ES-I3 (cell line): ENCODE measurements around the gene IGF2R.

Experiments used
- H3K36me3 ChIP-seq: 2 replicates; pipeline ENCODE4 v1.6.1; 2013; ENCODE audit warnings: mild to moderate bottlenecking, low read length, control low read depth, moderate library complexity; ENCODE audit not compliant: insufficient read depth
- H3K4me1 ChIP-seq: 2 replicates; pipeline ENCODE4 v1.6.1; 2013; ENCODE audit warnings: mild to moderate bottlenecking, control low read depth, low read length; ENCODE audit not compliant: insufficient read depth
- H3K9ac ChIP-seq: 2 replicates; pipeline ENCODE4 v1.6.1; 2013; ENCODE audit warnings: low read depth, mild to moderate bottlenecking, low read length, moderate library complexity
- H3K9me3 ChIP-seq: 2 replicates; pipeline ENCODE4 v1.6.1; 2013; ENCODE audit warnings: mild to moderate bottlenecking, low read length, moderate library complexity; ENCODE audit not compliant: control insufficient read depth, insufficient read depth

Gene IGF2R

DNA sequence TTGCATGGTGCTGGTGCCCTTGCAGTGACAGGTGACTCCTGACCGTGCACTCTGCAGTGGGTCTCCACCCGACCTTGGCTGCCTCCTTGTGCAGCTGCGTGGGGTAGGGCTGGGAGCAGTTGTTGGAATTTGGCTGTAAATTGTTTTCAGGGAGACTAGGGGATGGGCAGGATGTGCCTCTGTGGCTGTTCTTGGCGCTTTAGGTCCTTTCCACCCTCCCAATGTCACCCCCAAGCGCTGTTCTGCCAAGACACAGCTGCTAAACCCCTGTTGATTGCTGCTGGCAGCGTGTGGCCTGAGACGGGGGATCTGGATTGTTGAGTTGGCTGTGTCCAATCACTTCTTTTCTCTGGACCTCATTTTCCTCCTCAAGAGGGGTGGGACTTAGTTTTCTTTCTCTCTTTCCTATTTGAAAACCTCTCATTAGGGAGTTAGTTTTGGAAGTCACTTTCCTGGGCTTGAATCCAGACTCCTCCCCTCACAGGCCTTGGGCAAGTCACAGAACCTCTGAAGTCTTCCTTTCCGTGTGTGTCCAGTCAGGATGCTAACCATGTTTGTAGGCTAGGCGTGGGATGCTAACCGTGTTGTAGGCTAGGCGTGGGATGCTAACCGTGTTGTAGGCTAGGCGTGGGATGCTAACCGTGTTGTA is 8.5 kb downstream of the IGF2R start:
- H3K9me3 ChIP-seq = no peaks in the 10 kb centered on the region
- no peaks in the 10 kb centered on the region for H3K36me3 ChIP-seq
- H3K9ac ChIP-seq = no peak overlapping the region
- peaks cover 44% of the 10 kb centered on the region for H3K4me1 ChIP-seq

DNA sequence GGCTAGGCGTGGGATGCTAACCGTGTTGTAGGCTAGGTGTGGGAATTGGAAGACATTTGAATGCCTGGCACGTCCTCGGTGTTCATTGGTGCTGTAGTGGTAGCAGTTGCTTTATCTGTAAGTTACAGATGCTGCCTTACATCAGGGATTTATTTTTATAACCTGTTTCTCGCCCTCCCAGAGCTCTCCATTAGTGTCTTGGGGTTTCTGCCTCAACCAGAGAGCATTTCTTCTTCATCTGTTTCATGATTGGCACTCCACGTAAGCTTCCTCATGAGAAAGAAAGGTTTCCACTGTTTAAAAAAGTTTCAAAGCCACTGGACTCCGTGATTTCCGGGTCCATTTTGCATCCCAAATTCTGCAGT is 9.0 kb downstream of the IGF2R start:
- no peak overlapping the region for H3K9ac ChIP-seq
- no peaks in the 10 kb centered on the region for H3K36me3 ChIP-seq
- no peaks in the 10 kb centered on the region for H3K9me3 ChIP-seq
- peaks cover 44% of the 10 kb centered on the region for H3K4me1 ChIP-seq

- Histone ChIP-seq H3K9me3 (no peaks in the 10 kb centered on the region), H3K9ac (no peak overlapping the region), H3K4me1 (peaks cover 44% of the 10 kb centered on the region), H3K36me3 (no peaks in the 10 kb centered on the region)
Observed at GRCh38 chr6:159978291-159979135, 9.6 kb downstream of the IGF2R start.

GRCh38 chr6:159979136-159979874 is 10.4 kb downstream of the IGF2R start:
- Histone ChIP-seq H3K9ac (no peak overlapping the region), H3K4me1 (peaks cover 37% of the 10 kb centered on the region), H3K9me3 (no peaks in the 10 kb centered on the region), H3K36me3 (no peaks in the 10 kb centered on the region)

GRCh38 chr6:159980474-159980873 is 11.6 kb downstream of the IGF2R start:
- no peaks in the 10 kb centered on the region for H3K36me3 ChIP-seq
- H3K9ac ChIP-seq = no peak overlapping the region
- no peaks in the 10 kb centered on the region for H3K9me3 ChIP-seq
- H3K4me1 ChIP-seq = peaks cover 36% of the 10 kb centered on the region

GRCh38 chr6:159981071-159981402 is 12.2 kb downstream of the IGF2R start:
- Histone ChIP-seq H3K36me3 (no peaks in the 10 kb centered on the region), H3K9me3 (no peaks in the 10 kb centered on the region), H3K9ac (no peak overlapping the region), H3K4me1 (peaks cover 36% of the 10 kb centered on the region)

DNA sequence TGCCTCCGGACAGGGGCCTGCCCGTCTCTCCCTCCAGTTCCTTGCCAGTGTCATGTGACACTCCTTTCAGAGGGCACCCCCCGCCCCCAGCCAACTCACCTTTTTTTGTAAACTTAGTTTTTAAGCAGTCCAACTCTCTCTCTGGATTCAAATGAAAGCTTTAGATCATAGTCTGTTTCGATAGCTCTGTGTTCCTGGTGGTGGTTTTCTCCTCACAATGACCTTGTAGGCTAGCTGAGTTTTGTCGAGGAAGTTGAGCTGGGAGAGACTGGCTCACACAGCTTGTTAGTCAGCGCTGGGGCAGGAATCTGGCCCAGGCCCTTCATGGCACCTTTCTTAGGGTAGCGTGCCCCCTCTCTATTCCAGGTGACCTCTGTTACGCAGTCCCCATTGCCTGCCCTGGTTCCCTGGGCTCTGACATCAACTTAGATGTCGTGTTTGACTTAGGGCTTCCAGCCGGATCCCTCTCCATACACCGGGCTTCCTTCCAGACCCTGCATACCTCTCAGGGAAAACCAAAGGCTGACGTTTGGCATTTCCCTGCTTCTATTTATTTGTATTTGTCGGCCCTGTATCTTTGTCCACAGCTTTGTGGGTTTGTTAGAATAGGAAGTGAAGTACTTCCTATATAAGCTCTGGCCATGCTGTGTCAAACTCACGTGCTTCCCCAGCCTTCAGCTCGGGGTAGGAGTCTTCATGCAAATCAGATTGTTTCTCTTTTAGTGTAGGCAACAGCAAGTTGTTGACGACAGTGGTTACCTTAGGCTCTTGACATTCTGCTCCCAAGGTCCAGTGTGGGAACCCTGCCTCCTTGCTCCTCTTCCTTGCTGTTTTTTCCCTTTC is 12.7 kb downstream of the IGF2R start:
- Histone ChIP-seq H3K9ac (no peak overlapping the region), H3K9me3 (no peaks in the 10 kb centered on the region), H3K36me3 (no peaks in the 10 kb centered on the region), H3K4me1 (peaks cover 36% of the 10 kb centered on the region)

- Histone ChIP-seq H3K36me3 (no peaks in the 10 kb centered on the region), H3K9ac (no peak overlapping the region), H3K9me3 (no peaks in the 10 kb centered on the region), H3K4me1 (peaks cover 24% of the 10 kb centered on the region)
Observed at GRCh38 chr6:159982731-159983506, 14.0 kb downstream of the IGF2R start.

DNA sequence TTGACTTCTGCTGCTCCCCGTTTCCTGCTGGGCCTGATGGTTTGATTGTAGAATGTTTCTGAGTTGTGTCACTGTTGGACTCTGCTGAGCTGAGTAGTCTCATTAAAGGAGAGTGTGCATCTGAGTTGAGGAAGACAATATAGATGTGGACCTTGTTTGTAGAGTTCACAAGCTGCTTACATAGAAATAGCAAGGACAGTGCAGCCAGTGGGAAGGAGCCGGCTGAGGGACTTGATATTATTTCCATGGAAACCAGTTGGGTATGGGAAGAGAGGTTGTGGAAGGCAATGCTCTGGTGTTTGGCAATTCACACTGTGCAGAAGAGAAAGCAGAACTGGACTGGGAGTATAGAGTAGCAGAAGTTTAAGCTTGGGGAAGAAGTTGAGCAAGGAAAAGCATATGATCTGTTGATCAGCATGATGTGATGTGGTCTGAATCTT is 14.8 kb downstream of the IGF2R start:
- Histone ChIP-seq H3K9ac (no peak overlapping the region), H3K4me1 (peaks cover 19% of the 10 kb centered on the region), H3K9me3 (no peaks in the 10 kb centered on the region), H3K36me3 (no peaks in the 10 kb centered on the region)

- peaks cover 21% of the 10 kb centered on the region for H3K4me1 ChIP-seq
- H3K9ac ChIP-seq = no peak overlapping the region
- no peaks in the 10 kb centered on the region for H3K9me3 ChIP-seq
- no peaks in the 10 kb centered on the region for H3K36me3 ChIP-seq
Observed at GRCh38 chr6:159984268-159984786, 15.4 kb downstream of the IGF2R start.

GRCh38 chr6:159985296-159985945 is 16.5 kb downstream of the IGF2R start:
- H3K9ac ChIP-seq = no peak overlapping the region
- no peaks in the 10 kb centered on the region for H3K9me3 ChIP-seq
- peaks cover 21% of the 10 kb centered on the region for H3K4me1 ChIP-seq
- H3K36me3 ChIP-seq = no peaks in the 10 kb centered on the region

- Histone ChIP-seq H3K9ac (no peak overlapping the region), H3K36me3 (no peaks in the 10 kb centered on the region), H3K4me1 (peaks cover 9% of the 10 kb centered on the region), H3K9me3 (no peaks in the 10 kb centered on the region)
Observed at GRCh38 chr6:159988983-159989454, 20.1 kb downstream of the IGF2R start.
